Prostate gland (tissue), 2 donors: Measurements from ENCODE around the gene VPS39. TPM values are rescaled to one million over a fixed set of nuclear protein-coding genes. Genes with fewer than 3 reads are reported as not detected.

Experiments used
- DNase-seq: peaks from one replicate; pipeline ENCODE4 v3.0.0-alpha.2; 2019; ENCODE audit warnings: low spot score
- H3K27ac ChIP-seq, 2 donors: fragments of 200-600 bp; sonication (generic); 2 replicates each; pipeline ENCODE4 v1.5.1; 2017 to 2019
- H3K27me3 ChIP-seq: fragments of 200-600 bp; sonication (generic); replicated peaks from 2 replicates; pipeline ENCODE4 v1.5.1; 2019; ENCODE audit not compliant: insufficient read depth
- H3K36me3 ChIP-seq, 2 donors: fragments of 200-600 bp; sonication (generic); 1 replicate in 1 of 2; 2 replicates in 1 of 2; pipeline versions ENCODE4 v1.5.1 to v1.8.1; 2017 to 2019
- H3K4me1 ChIP-seq: fragments of 200-600 bp; sonication (generic); replicated peaks from 2 replicates; pipeline ENCODE4 v1.5.1; 2019
- H3K4me3 ChIP-seq, 2 donors: fragments of 200-600 bp; sonication (generic); 2 replicates each; pipeline ENCODE4 v1.5.1; 2017 to 2019
- H3K9me3 ChIP-seq: fragments of 200-600 bp; sonication (generic); 2 replicates; pipeline ENCODE4 v1.5.1; 2017
- CTCF ChIP-seq, 4 experiments: fragments of 200-600 bp in 2 of 4; fragments of 450-650 bp in 2 of 4; sonication (generic) in 2 of 4; IDR thresholded peaks; 1 replicate in 3 of 4; 2 replicates in 1 of 4; pipeline ENCODE4 v1.5.1; 2016 to 2019; ENCODE audit warnings: antibody characterized with exemption in 4 of 4, mild to moderate bottlenecking in 2 of 4, moderate library complexity in 2 of 4
- POLR2A ChIP-seq: fragments of 450-650 bp; IDR thresholded peaks from one replicate; pipeline ENCODE4 v1.6.1; 2016; ENCODE audit warnings: antibody characterized with exemption, mild to moderate bottlenecking
- POLR2AphosphoS5 ChIP-seq: sonication (generic); formaldehyde crosslinking; IDR thresholded peaks from one replicate; pipeline ENCODE4 v1.6.1; 2017; ENCODE audit warnings: antibody characterized with exemption
- WGBS: methylation state at CpG from one replicate; pipeline ENCODE4 v1.1.5; 2018; 5-methylcytosine and 5-hydroxymethylcytosine counted together
- intact Hi-C: fragments of 100-400 bp; cut with DNase I; formaldehyde crosslinking; loops from one replicate; pipeline ENCODE4 v1.14.2; 2022
- total RNA-seq, 2 donors: library from RNA; depleted of rRNA; stranded (reverse); fragments of >200 nt; gene quantifications; one replicate each; pipeline ENCODE4 v1.1.0, GENCODE V29; 2016

Gene VPS39
- total RNA-seq, 2 donors from 2014 or later: 76.2 to 111 TPM

- no peak overlapping the region for H3K4me3 ChIP-seq
- H3K27me3 ChIP-seq: no peaks in the 10 kb centered on the region
- no peak for DNase-seq
- H3K9me3 ChIP-seq: no peaks in the 10 kb centered on the region
- TF ChIP-seq POLR2A: no peak
- no peak for TF ChIP-seq CTCF (IDR thresholded peaks at IDR 0.05)
- TF ChIP-seq POLR2AphosphoS5: no peak
- no peaks in the 10 kb centered on the region for H3K4me1 ChIP-seq
- 100% methylated on average over 1 of the region's 1 CpG for WGBS
- no peak overlapping the region for H3K27ac ChIP-seq
- intact Hi-C loops: no loop called here
- H3K36me3 ChIP-seq: no peaks in the 10 kb centered on the region
Observed at GRCh38 chr15:42131006-42131405, 77.1 kb downstream of the VPS39 start.

GRCh38 chr15:42130246-42130986 is 77.7 kb downstream of the VPS39 start:
- DNase-seq: no peak
- TF ChIP-seq POLR2A (no peak), CTCF (IDR thresholded peaks at IDR 0.05) (no peak), POLR2AphosphoS5 (no peak)
- no peaks in the 10 kb centered on the region for H3K36me3 ChIP-seq
- H3K27ac ChIP-seq: no peak overlapping the region
- WGBS: 76% methylated on average over 8 of the region's 8 CpGs
- H3K4me1 ChIP-seq: no peaks in the 10 kb centered on the region
- H3K4me3 ChIP-seq: no peak overlapping the region
- no peaks in the 10 kb centered on the region for H3K9me3 ChIP-seq
- no peaks in the 10 kb centered on the region for H3K27me3 ChIP-seq
- intact Hi-C loops: no loop called here

GRCh38 chr15:42129364-42129763 is 78.7 kb downstream of the VPS39 start:
- Histone ChIP-seq H3K27ac (no peak overlapping the region), H3K4me1 (no peaks in the 10 kb centered on the region), H3K4me3 (no peak overlapping the region), H3K9me3 (no peaks in the 10 kb centered on the region), H3K27me3 (no peaks in the 10 kb centered on the region), H3K36me3 (no peaks in the 10 kb centered on the region)
- WGBS: 84% methylated on average over 2 of the region's 2 CpGs
- intact Hi-C loops: no loop called here
- no peak for DNase-seq
- no peak for TF ChIP-seq POLR2A
- TF ChIP-seq CTCF (IDR thresholded peaks at IDR 0.05): no peak
- TF ChIP-seq POLR2AphosphoS5: no peak

GRCh38 chr15:42128476-42128875 is 79.6 kb downstream of the VPS39 start:
- 65% methylated on average over 6 of the region's 6 CpGs for WGBS
- Histone ChIP-seq H3K27me3 (no peaks in the 10 kb centered on the region), H3K4me1 (no peaks in the 10 kb centered on the region), H3K9me3 (no peaks in the 10 kb centered on the region), H3K27ac (no peak overlapping the region), H3K4me3 (no peak overlapping the region), H3K36me3 (no peaks in the 10 kb centered on the region)
- DNase-seq: no peak
- intact Hi-C loops: no loop called here
- TF ChIP-seq POLR2AphosphoS5 (no peak), CTCF (IDR thresholded peaks at IDR 0.05) (no peak), POLR2A (no peak)

- WGBS: 86% methylated on average over 3 of the region's 3 CpGs
- no peak overlapping the region for H3K4me3 ChIP-seq
- H3K36me3 ChIP-seq: no peaks in the 10 kb centered on the region
- no peak for DNase-seq
- no peaks in the 10 kb centered on the region for H3K9me3 ChIP-seq
- H3K27me3 ChIP-seq: no peaks in the 10 kb centered on the region
- H3K27ac ChIP-seq: no peak overlapping the region
- no peaks in the 10 kb centered on the region for H3K4me1 ChIP-seq
- intact Hi-C loops: no loop called here
- TF ChIP-seq POLR2A: no peak
Observed at GRCh38 chr15:42123546-42123945, 84.6 kb downstream of the VPS39 start.
